GM21360 (cell line): ENCODE data around the gene NHERF2.

Experiments
- ATAC-seq: cut with Tn5 transposase; IDR thresholded peaks from one replicate; pipeline ENCODE4 v1.9.1; 2021; ENCODE audit warnings: mild to moderate bottlenecking, moderate library complexity; ENCODE audit not compliant: unreplicated experiment

Gene NHERF2

GRCh38 chr16:1990351-1991134, 36.2 kb upstream of the NHERF2 start:
- ATAC-seq: no peak

- ATAC-seq: no peak
Observed at GRCh38 chr16:1991135-1991551, 35.6 kb upstream of the NHERF2 start.

- no peak for ATAC-seq
Observed at GRCh38 chr16:1991588-1991947, 35.1 kb upstream of the NHERF2 start.

- ATAC-seq: peak; percentile 42
Observed at GRCh38 chr16:1991948-1992703, 34.6 kb upstream of the NHERF2 start.

- ATAC-seq: no peak
Observed at GRCh38 chr16:1992704-1993317, 33.9 kb upstream of the NHERF2 start.

GRCh38 chr16:1993731-1994131, 33.0 kb upstream of the NHERF2 start:
- ATAC-seq: no peak

GRCh38 chr16:1997494-1998359, 29.0 kb upstream of the NHERF2 start:
- ATAC-seq: no peak

- ATAC-seq: no peak
Observed at GRCh38 chr16:1998360-1998835, 28.3 kb upstream of the NHERF2 start.

GRCh38 chr16:1998852-1999801, 27.6 kb upstream of the NHERF2 start:
- no peak for ATAC-seq

GRCh38 chr16:1999866-2000514, 26.7 kb upstream of the NHERF2 start:
- ATAC-seq: no peak

- ATAC-seq: no peak
Observed at GRCh38 chr16:2001035-2001434, 25.7 kb upstream of the NHERF2 start.

- ATAC-seq: no peak
Observed at GRCh38 chr16:2001456-2002355, 25.0 kb upstream of the NHERF2 start.

- ATAC-seq: no peak
Observed at GRCh38 chr16:2002406-2003230, 24.1 kb upstream of the NHERF2 start.

- no peak for ATAC-seq
Observed at GRCh38 chr16:2003231-2003826, 23.4 kb upstream of the NHERF2 start.

- ATAC-seq: peak; percentile 60
Observed at GRCh38 chr16:2003827-2004641, 22.7 kb upstream of the NHERF2 start.
